RWPE1 (cell line): Measurements from ENCODE around the gene SEMA7A.

Source experiments
- CTCF ChIA-PET: fragments of 350-600 bp; sonication (Branson Sonifier 250); formaldehyde crosslinking; extraction: SDS; loops from one replicate; lab custom pipeline; 2021; lab: Yijun Ruan, JAX
- POLR2A ChIA-PET: fragments of 400-600 bp; formaldehyde crosslinking; extraction: SDS; loops from one replicate; lab custom pipeline; 2020; ENCODE audit warnings: antibody characterized with exemption; ENCODE audit not compliant: low non-redundant PET; lab: Yijun Ruan, JAX
- DNase-seq: peaks from one replicate; pipeline ENCODE4 v3.0.0; 2012; ENCODE audit warnings: low spot score
- H3K27ac ChIP-seq: fragments of 450-650 bp; 2 replicates; pipeline ENCODE4 v1.5.1; 2017
- CTCF ChIP-seq: fragments of 450-650 bp; conservative IDR thresholded peaks from 2 replicates; pipeline ENCODE4 v1.5.1; 2017; ENCODE audit warnings: low read depth, mild to moderate bottlenecking

Gene SEMA7A

GRCh38 chr15:74399511-74400312 lies 34.0 kb downstream of the SEMA7A start:
- no peak overlapping the region for H3K27ac ChIP-seq
- ChIA-PET CTCF (interaction anchor here (0.9 kb wide), 1 partner anchor 39 kb away, joined by 5 read pairs; no protein-coding TSS in a partner anchor), POLR2A (no interaction called here)
- no peak for TF ChIP-seq CTCF
- DNase-seq: no peak

- TF ChIP-seq CTCF: no peak
- no peak for DNase-seq
- H3K27ac ChIP-seq: no peak overlapping the region
- CTCF ChIA-PET: no interaction called here
- POLR2A ChIA-PET: no interaction called here
Measured at GRCh38 chr15:74399100-74399499, 34.7 kb downstream of the SEMA7A start.

- TF ChIP-seq CTCF: no peak
- DNase-seq: no peak
- no peak overlapping the region for H3K27ac ChIP-seq
- ChIA-PET CTCF (no interaction called here), POLR2A (no interaction called here)
Measured at GRCh38 chr15:74398183-74398582, 35.6 kb downstream of the SEMA7A start.

- CTCF ChIA-PET: no interaction called here
- H3K27ac ChIP-seq: peak overlapping the region; percentile 67
- no peak for TF ChIP-seq CTCF
- DNase-seq: no peak
- POLR2A ChIA-PET: no interaction called here
Measured at GRCh38 chr15:74397239-74398068, 36.3 kb downstream of the SEMA7A start.

- DNase-seq: peak; percentile 96
- H3K27ac ChIP-seq: peak overlapping the region; percentile 67
- TF ChIP-seq CTCF: no peak
- POLR2A ChIA-PET: no interaction called here
- CTCF ChIA-PET: interaction anchor here (1.2 kb wide), 1 partner anchor 36 kb away, joined by 4 read pairs; no protein-coding TSS in a partner anchor
Measured at GRCh38 chr15:74396445-74397238, 37.1 kb downstream of the SEMA7A start.

- POLR2A ChIA-PET: no interaction called here
- CTCF ChIA-PET: interaction anchor here (1.2 kb wide), 1 partner anchor 37 kb away, joined by 4 read pairs; no protein-coding TSS in a partner anchor
- DNase-seq: no peak
- peak overlapping the region; percentile 67; the same call in 1 of the 2 replicates for H3K27ac ChIP-seq
- TF ChIP-seq CTCF: no peak
Measured at GRCh38 chr15:74396146-74396438, 37.7 kb downstream of the SEMA7A start.
